Erythroblast (primary cell): ENCODE data around the gene HAGH.

Experiments used
- GATA1 ChIP-seq: IDR thresholded peaks from 2 replicates; pipeline ENCODE4 v1.6.1; 2011; ENCODE audit warnings: low read depth, mild to moderate bottlenecking, control low read depth, low read length, moderate library complexity
- POLR2A ChIP-seq: IDR thresholded peaks from 2 replicates; pipeline ENCODE4 v1.6.1; 2011; ENCODE audit warnings: mild to moderate bottlenecking, low read length

DNA sequence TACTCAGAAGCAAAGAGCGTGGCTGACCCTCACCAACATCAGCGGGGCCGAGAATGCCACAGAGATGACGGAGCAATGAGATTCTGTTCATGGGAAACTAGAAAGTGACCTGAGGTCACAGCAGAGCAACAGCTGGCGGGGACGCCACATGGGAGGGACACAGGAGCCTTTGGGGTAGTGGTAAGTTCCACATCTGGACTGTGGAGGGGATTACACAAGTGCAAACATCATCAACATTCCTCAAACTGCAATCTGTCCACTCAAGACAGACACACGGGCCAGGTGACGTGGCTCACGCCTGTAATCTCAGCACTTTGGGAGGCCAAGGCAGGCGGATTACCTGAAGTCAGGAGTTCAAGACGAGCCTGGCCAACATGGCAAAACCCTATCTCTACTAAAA, 11.2 kb downstream of the HAGH start:
- TF ChIP-seq POLR2A, result no peak
- no peak for TF ChIP-seq GATA1
